Activated T-cell treated with anti-CD3 and anti-CD28 coated beads, Interleukin-2, amount 50 U/mL, for 72 hours (primary cell): ENCODE results near the gene CDY2A. TPM values are rescaled to one million over a fixed set of nuclear protein-coding genes. Genes with fewer than 3 reads are reported as not detected.

ENCODE experiments used
- total RNA-seq, 2 donors: library from RNA; stranded (reverse); gene quantifications; one replicate each; pipeline ENCODE4 v1.2.3, GENCODE V29; 2022

The CDY2A gene
- total RNA-seq, 2 donors from 2014 or later: not detected

Other genes starting within 250 kb of the CDY2A start
- gene CDY2B, start 145.6 kb upstream of the CDY2A start, total RNA-seq: not detected